OCI-LY3 (cell line): Measurements from ENCODE around the gene MAPKAPK3.

ENCODE experiments used
- EZH2phosphoT487 ChIP-seq: fragments of 200-600 bp; shearing (Covaris generic); IDR thresholded peaks from 2 replicates; pipeline ENCODE4 v1.6.1; 2018; ENCODE audit warnings: antibody characterized with exemption, mixed run types, low read depth
- TF ChIP-seq, protein P1 (sequence below): fragments of 200-600, 300-600 bp; sonication (generic); IDR thresholded peaks from 2 replicates; pipeline ENCODE4 v1.5.1; 2014; ENCODE audit warnings: antibody characterized with exemption, low read length, low read depth

DNA sequence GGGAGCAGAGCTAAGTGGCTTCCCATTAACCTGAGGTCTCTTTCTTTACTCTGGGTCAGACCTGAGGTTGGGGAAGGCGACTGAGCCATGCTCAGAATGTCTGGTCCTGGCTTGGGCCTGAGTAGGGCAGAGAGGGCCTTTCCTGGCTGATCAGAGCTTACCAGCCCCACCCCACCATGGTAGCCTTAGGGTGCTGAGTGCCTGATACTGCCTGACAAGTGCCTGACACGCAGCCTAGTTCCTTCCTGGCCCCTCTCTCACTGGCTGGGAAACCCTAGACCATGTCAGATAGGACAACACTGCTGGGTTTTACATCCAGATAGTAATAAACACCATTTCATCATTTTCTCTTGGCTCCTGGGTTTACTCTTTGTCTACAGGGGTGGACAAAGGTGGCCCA, 32.0 kb downstream of the MAPKAPK3 start:
- TF ChIP-seq, protein P1, sequence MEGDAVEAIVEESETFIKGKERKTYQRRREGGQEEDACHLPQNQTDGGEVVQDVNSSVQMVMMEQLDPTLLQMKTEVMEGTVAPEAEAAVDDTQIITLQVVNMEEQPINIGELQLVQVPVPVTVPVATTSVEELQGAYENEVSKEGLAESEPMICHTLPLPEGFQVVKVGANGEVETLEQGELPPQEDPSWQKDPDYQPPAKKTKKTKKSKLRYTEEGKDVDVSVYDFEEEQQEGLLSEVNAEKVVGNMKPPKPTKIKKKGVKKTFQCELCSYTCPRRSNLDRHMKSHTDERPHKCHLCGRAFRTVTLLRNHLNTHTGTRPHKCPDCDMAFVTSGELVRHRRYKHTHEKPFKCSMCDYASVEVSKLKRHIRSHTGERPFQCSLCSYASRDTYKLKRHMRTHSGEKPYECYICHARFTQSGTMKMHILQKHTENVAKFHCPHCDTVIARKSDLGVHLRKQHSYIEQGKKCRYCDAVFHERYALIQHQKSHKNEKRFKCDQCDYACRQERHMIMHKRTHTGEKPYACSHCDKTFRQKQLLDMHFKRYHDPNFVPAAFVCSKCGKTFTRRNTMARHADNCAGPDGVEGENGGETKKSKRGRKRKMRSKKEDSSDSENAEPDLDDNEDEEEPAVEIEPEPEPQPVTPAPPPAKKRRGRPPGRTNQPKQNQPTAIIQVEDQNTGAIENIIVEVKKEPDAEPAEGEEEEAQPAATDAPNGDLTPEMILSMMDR, result no peak
- no peak for TF ChIP-seq EZH2phosphoT487
